Subcutaneous adipose tissue (tissue), 4 donors: Measurements from ENCODE around the gene ST3GAL6. TPM values are rescaled to one million over a fixed set of nuclear protein-coding genes. Genes with fewer than 3 reads are reported as not detected.

Experiments
- CTCF ChIP-seq: fragments of 450-650 bp; IDR thresholded peaks from one replicate; pipeline ENCODE4 v1.5.1; 2016; ENCODE audit warnings: low read depth, mild to moderate bottlenecking, control low read depth, antibody characterized with exemption, moderate library complexity
- total RNA-seq, 4 donors: library from RNA; depleted of rRNA; stranded (reverse); fragments of >200 nt; gene quantifications; one replicate each; pipeline ENCODE4 v1.1.0, GENCODE V29; 2016

Gene ST3GAL6
- total RNA-seq, 4 donors from 2014 or later = 25.3 to 49.9 (median 37.3) TPM

- no peak for TF ChIP-seq CTCF
Observed at GRCh38 chr3:98764472-98764884, 1.3 kb downstream of the ST3GAL6 start.

GRCh38 chr3:98765721-98766120 is 2.6 kb downstream of the ST3GAL6 start:
- no peak for TF ChIP-seq CTCF

GRCh38 chr3:98766924-98767323 is 3.8 kb downstream of the ST3GAL6 start:
- no peak for TF ChIP-seq CTCF

- TF ChIP-seq CTCF = no peak
Observed at GRCh38 chr3:98768961-98769360, 5.8 kb downstream of the ST3GAL6 start.

GRCh38 chr3:98769448-98769847 is 6.3 kb downstream of the ST3GAL6 start:
- no peak for TF ChIP-seq CTCF

- TF ChIP-seq CTCF = no peak
Observed at GRCh38 chr3:98770261-98771039, 7.3 kb downstream of the ST3GAL6 start.

GRCh38 chr3:98772022-98772421 is 8.9 kb downstream of the ST3GAL6 start:
- no peak for TF ChIP-seq CTCF
